ENCODE measurements around the gene CREG1.

CREG1 gene

DNA sequence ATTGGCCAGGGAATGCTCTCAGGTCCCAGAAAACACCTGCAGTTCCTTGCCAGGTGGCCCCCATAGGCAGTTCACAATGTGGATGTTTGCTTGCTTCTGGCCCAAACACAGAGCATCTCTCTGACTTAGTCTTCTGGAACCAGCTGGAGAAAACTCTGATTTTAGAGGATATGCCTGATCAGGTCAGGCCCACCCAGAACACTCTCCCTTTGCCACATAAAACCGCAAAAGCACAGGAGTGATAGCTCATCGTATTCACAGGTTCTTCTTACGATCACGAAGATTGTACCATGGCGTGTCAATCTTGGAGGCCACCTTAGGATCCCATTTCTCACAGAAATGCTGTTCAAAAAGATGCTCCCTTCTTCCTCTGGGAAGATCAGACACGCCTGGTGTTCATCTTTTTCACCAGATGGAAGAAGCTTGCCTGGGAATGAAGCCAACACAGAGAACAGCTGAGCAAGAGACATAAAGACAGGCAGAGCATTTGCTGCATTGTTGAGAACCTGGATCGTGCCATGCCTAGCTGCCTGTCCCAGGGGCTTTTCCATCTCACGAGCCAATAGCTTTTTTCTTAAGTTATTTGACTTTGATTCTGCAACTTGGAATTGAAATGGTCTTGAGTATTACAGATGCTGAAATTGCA, 23.6 kb downstream of the CREG1 start:
- CTCF ChIA-PET, result interaction anchor here (0.7 to 3.6 kb wide), 6 partner anchors 11 to 620 kb away, joined by 3 to 27 read pairs (median 4); no protein-coding TSS in a partner anchor
- H3K36me3 ChIP-seq (ENCODE audit: control insufficient read depth in 2 of 2, insufficient read depth in 1 of 2, low read length in 2 of 2), result no peaks in the 10 kb centered on the region
- no peaks in the 10 kb centered on the region for H3K4me1 ChIP-seq (ENCODE audit: control insufficient read depth, insufficient read depth, low read length)
- H3K4me3 ChIP-seq (ENCODE audit: low read depth, low read length), result no peak overlapping the region
- H3K9me3 ChIP-seq (ENCODE audit: control insufficient read depth, insufficient read depth, low read depth, low read length), result no peaks in the 10 kb centered on the region
- no peak overlapping the region for H3K27ac ChIP-seq (ENCODE audit: extremely low read depth, low read depth, low read length)
- POLR2A ChIA-PET, result no interaction called here
- TF ChIP-seq ZNF10 (tag by site-specific recombination; IDR thresholded peaks at IDR 0.05) (peak; percentile 89), ZNF624 (tag by site-specific recombination; IDR thresholded peaks at IDR 0.05) (no peak), ZNF311 (tag by site-specific recombination; IDR thresholded peaks at IDR 0.05; ENCODE audit: borderline replicate concordance) (no peak)
- TF ChIP-seq, protein P1, sequence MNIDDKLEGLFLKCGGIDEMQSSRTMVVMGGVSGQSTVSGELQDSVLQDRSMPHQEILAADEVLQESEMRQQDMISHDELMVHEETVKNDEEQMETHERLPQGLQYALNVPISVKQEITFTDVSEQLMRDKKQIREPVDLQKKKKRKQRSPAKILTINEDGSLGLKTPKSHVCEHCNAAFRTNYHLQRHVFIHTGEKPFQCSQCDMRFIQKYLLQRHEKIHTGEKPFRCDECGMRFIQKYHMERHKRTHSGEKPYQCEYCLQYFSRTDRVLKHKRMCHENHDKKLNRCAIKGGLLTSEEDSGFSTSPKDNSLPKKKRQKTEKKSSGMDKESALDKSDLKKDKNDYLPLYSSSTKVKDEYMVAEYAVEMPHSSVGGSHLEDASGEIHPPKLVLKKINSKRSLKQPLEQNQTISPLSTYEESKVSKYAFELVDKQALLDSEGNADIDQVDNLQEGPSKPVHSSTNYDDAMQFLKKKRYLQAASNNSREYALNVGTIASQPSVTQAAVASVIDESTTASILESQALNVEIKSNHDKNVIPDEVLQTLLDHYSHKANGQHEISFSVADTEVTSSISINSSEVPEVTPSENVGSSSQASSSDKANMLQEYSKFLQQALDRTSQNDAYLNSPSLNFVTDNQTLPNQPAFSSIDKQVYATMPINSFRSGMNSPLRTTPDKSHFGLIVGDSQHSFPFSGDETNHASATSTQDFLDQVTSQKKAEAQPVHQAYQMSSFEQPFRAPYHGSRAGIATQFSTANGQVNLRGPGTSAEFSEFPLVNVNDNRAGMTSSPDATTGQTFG (tag by site-specific recombination; IDR thresholded peaks at IDR 0.05; ENCODE audit: borderline replicate concordance), result no peak
- TF ChIP-seq, protein P2, sequence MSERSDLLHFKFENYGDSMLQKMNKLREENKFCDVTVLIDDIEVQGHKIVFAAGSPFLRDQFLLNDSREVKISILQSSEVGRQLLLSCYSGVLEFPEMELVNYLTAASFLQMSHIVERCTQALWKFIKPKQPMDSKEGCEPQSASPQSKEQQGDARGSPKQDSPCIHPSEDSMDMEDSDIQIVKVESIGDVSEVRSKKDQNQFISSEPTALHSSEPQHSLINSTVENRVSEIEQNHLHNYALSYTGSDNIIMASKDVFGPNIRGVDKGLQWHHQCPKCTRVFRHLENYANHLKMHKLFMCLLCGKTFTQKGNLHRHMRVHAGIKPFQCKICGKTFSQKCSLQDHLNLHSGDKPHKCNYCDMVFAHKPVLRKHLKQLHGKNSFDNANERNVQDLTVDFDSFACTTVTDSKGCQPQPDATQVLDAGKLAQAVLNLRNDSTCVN (tag by site-specific recombination; optimal IDR thresholded peaks at IDR 0.05), result no peak

DNA sequence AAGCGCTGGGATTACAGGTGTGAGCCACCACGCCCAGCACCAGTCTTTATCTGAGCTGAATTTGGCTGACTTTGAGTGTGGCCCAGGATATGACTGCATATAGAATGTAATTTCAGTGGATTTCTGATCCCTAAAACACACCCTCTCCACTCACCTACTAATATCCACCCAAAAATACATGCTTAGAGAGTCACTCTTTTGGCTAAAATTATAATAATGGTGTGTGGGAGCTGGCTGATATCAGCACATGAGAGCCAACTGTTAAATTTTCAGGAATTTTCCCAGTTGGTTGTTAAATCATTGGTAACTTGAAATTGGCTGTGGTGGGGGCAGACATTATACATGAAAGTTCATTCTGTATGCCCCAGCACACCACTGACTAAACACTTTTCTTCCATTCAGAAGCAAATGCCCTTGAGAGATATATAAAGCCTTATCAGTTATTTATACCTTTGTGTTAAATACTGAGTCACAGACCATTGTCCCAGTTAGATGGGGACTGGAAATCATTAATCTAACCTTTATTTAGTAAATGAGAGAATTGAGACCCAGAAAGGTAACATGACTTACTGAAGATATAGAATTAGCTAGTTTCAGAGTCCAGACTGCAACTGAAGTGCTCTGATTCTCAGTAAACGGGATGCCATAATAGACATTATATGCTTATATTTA, 25.4 kb downstream of the CREG1 start:
- Histone ChIP-seq H3K27ac (ENCODE audit: extremely low read depth, low read depth, low read length) (no peak overlapping the region), H3K4me1 (ENCODE audit: control insufficient read depth, insufficient read depth, low read length) (no peaks in the 10 kb centered on the region), H3K36me3 (ENCODE audit: control insufficient read depth in 2 of 2, insufficient read depth in 1 of 2, low read length in 2 of 2) (no peaks in the 10 kb centered on the region), H3K9me3 (ENCODE audit: control insufficient read depth, insufficient read depth, low read depth, low read length) (no peaks in the 10 kb centered on the region), H3K4me3 (ENCODE audit: low read depth, low read length) (no peak overlapping the region)
- ChIA-PET CTCF (interaction anchor here (0.6 to 3.6 kb wide), 6 partner anchors 9 to 729 kb away, joined by 3 to 27 read pairs (median 3); no protein-coding TSS in a partner anchor), POLR2A (interaction anchor here (0.6 kb wide), 1 partner anchor 1118 kb away, joined by 3 read pairs; no protein-coding TSS in a partner anchor)
- TF ChIP-seq, protein P3, sequence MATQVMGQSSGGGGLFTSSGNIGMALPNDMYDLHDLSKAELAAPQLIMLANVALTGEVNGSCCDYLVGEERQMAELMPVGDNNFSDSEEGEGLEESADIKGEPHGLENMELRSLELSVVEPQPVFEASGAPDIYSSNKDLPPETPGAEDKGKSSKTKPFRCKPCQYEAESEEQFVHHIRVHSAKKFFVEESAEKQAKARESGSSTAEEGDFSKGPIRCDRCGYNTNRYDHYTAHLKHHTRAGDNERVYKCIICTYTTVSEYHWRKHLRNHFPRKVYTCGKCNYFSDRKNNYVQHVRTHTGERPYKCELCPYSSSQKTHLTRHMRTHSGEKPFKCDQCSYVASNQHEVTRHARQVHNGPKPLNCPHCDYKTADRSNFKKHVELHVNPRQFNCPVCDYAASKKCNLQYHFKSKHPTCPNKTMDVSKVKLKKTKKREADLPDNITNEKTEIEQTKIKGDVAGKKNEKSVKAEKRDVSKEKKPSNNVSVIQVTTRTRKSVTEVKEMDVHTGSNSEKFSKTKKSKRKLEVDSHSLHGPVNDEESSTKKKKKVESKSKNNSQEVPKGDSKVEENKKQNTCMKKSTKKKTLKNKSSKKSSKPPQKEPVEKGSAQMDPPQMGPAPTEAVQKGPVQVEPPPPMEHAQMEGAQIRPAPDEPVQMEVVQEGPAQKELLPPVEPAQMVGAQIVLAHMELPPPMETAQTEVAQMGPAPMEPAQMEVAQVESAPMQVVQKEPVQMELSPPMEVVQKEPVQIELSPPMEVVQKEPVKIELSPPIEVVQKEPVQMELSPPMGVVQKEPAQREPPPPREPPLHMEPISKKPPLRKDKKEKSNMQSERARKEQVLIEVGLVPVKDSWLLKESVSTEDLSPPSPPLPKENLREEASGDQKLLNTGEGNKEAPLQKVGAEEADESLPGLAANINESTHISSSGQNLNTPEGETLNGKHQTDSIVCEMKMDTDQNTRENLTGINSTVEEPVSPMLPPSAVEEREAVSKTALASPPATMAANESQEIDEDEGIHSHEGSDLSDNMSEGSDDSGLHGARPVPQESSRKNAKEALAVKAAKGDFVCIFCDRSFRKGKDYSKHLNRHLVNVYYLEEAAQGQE (tag by site-specific recombination; IDR thresholded peaks at IDR 0.05), result no peak
- TF ChIP-seq RBAK (tag by site-specific recombination; IDR thresholded peaks at IDR 0.05) (no peak), ZNF626 (tag by site-specific recombination; IDR thresholded peaks at IDR 0.05) (no peak), ZNF660 (tag by site-specific recombination; IDR thresholded peaks at IDR 0.05) (no peak)

DNA sequence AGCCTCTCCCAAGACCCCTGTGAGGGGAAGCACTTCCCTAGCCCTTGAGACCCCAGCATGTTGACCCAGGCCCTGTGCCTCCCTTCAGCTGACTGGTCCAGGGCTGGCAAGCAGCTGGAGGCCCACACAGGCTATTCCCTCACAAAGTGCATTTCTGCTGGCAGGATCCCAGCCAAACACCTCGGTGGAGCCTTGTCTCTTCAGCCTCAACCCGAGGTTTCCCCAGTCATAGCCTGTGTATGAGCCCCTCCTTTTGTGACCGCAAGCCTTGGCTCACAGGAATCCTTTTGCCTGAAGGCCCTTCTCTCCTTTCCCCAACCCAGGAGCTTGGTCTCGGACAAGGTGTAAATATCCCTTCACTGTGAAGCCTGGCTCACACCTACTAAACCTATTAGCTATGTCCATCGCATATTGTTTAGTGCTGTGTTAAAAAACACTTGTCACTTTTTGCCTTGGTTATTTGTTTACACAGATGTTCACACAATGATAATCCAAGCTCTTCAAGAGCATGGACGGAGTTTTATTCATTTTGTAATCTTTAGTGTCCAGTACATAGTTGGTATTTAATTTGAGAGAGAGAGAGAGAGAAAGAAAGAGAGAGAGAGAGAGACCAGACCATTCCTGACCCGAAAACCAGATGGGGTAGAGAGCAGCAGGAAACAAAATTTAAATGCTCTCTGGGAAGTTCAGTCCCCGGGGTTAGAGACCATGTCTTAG, 26.7 kb downstream of the CREG1 start:
- H3K27ac ChIP-seq (ENCODE audit: extremely low read depth, low read depth, low read length), result no peak overlapping the region
- H3K4me1 ChIP-seq (ENCODE audit: control insufficient read depth, insufficient read depth, low read length), result no peaks in the 10 kb centered on the region
- TF ChIP-seq, protein P4, sequence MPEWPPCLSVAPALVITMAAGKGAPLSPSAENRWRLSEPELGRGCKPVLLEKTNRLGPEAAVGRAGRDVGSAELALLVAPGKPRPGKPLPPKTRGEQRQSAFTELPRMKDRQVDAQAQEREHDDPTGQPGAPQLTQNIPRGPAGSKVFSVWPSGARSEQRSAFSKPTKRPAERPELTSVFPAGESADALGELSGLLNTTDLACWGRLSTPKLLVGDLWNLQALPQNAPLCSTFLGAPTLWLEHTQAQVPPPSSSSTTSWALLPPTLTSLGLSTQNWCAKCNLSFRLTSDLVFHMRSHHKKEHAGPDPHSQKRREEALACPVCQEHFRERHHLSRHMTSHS (tag by site-specific recombination; IDR thresholded peaks at IDR 0.05), result no peak
- 0 out of 2 replicates have a peak, but pooled peaks have one; percentile 23 for TF ChIP-seq ZNF596 (tag by site-specific recombination; IDR thresholded peaks at IDR 0.05)
- ChIA-PET POLR2A (no interaction called here), CTCF (interaction anchor here (0.6 to 1.0 kb wide), 4 partner anchors 13 to 60 kb away, joined by 3 to 5 read pairs (median 3); no protein-coding TSS in a partner anchor)
- no peak overlapping the region for H3K4me3 ChIP-seq (ENCODE audit: low read depth, low read length)
- no peaks in the 10 kb centered on the region for H3K36me3 ChIP-seq (ENCODE audit: control insufficient read depth in 2 of 2, insufficient read depth in 1 of 2, low read length in 2 of 2)
- no peaks in the 10 kb centered on the region for H3K9me3 ChIP-seq (ENCODE audit: control insufficient read depth, insufficient read depth, low read depth, low read length)
